Fibroblast of lung (primary cell): ENCODE measurements around the gene EFNA5.

Source experiments
- CTCF ChIP-seq, 2 donors: IDR thresholded peaks in 1 of 2; conservative IDR thresholded peaks in 1 of 2; 1 replicate in 1 of 2; 2 replicates in 1 of 2; pipeline ENCODE4 v1.5.1; 2011 to 2012; ENCODE audit warnings: low read length in 2 of 2, control low read depth in 1 of 2, inconsistent platforms in 1 of 2, low read depth in 1 of 2, mild to moderate bottlenecking in 1 of 2
- EZH2 ChIP-seq: IDR thresholded peaks from 2 replicates; pipeline ENCODE4 v1.5.1; 2012; ENCODE audit warnings: low read length, control low read depth, mild to moderate bottlenecking; ENCODE audit errors: missing control alignments

GRCh38 chr5:107418071-107418470 is 252.7 kb downstream of the EFNA5 start:
- TF ChIP-seq CTCF (conservative IDR thresholded peaks at IDR 0.05 in 1 of 2, IDR thresholded peaks at IDR 0.05 in 1 of 2; ENCODE audit: low read depth in 1 of 2, low read length in 2 of 2) = no peak
- TF ChIP-seq EZH2 = no peak
